Measurements from ENCODE around the gene LOXL3.
A peak's percentile ranks its signal among the peaks of the same experiment; 100 is the strongest.

The LOXL3 gene

DNA sequence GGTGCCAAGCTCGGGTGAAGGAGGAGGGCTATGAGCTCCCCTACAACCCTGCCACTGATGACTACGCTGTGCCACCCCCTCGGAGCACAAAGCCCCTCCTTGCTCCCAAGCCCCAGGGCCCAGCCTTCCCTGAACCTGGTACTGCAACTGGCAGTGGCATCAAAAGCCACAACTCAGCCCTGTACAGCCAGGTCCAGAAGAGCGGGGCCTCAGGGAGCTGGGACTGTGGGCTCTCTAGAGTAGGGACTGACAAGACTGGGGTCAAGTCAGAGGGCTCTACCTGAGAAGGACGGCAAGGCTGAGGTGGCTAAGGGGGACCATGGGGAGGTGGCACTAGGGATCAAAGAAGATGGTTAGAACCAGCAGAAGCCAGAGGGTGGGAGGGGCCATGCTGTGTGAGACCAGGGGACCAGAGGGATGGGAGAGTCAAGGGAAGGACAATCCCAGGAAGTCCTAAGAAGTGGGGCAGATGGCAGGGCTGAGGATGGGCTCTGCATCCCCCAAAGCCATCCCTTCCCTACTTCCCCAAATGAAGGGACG, 3.2 kb upstream of the LOXL3 start:
- no peaks in the 10 kb centered on the region for H3K9me3 ChIP-seq (ENCODE audit: insufficient read depth, low read depth, low read length)
- no peaks in the 10 kb centered on the region for H3K9me2 ChIP-seq (replicated peaks; ENCODE audit: low read depth, low read length)
- peak overlapping the region; percentile 13 for H3K4me2 ChIP-seq (ENCODE audit: low read depth, low read length, poor library complexity, severe bottlenecking)
- H3K9ac ChIP-seq (ENCODE audit: low read depth, low read length, poor library complexity, severe bottlenecking), result peak overlapping the region; percentile 97
- H3K4me1 ChIP-seq (ENCODE audit: insufficient read depth, low read length, poor library complexity, severe bottlenecking), result peaks cover 42% of the 10 kb centered on the region
- TF ChIP-seq, protein P1, sequence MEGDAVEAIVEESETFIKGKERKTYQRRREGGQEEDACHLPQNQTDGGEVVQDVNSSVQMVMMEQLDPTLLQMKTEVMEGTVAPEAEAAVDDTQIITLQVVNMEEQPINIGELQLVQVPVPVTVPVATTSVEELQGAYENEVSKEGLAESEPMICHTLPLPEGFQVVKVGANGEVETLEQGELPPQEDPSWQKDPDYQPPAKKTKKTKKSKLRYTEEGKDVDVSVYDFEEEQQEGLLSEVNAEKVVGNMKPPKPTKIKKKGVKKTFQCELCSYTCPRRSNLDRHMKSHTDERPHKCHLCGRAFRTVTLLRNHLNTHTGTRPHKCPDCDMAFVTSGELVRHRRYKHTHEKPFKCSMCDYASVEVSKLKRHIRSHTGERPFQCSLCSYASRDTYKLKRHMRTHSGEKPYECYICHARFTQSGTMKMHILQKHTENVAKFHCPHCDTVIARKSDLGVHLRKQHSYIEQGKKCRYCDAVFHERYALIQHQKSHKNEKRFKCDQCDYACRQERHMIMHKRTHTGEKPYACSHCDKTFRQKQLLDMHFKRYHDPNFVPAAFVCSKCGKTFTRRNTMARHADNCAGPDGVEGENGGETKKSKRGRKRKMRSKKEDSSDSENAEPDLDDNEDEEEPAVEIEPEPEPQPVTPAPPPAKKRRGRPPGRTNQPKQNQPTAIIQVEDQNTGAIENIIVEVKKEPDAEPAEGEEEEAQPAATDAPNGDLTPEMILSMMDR (conservative IDR thresholded peaks at IDR 0.05; ENCODE audit: low read length), result no peak
- no peak for TF ChIP-seq EZH2phosphoT487 (IDR thresholded peaks at IDR 0.05; ENCODE audit: borderline replicate concordance)
- no peaks in the 10 kb centered on the region for H3K27me3 ChIP-seq (ENCODE audit: insufficient read depth, low read length, poor library complexity, severe bottlenecking)
- peaks cover 26% of the 10 kb centered on the region for H3K79me2 ChIP-seq (ENCODE audit: insufficient read depth, low read length)
- peaks cover 9% of the 10 kb centered on the region for H4K20me1 ChIP-seq (ENCODE audit: insufficient read depth, low read length, poor library complexity, severe bottlenecking)
- no peaks in the 10 kb centered on the region for H3K36me3 ChIP-seq (ENCODE audit: insufficient read depth, low read length)
- H3K4me3 ChIP-seq (ENCODE audit: low read length, poor library complexity, severe bottlenecking), result no peak overlapping the region
- H2AFZ ChIP-seq (ENCODE audit: low read length), result no peak overlapping the region
- no peaks in the 10 kb centered on the region for H3F3A ChIP-seq (ENCODE audit: low read depth)

DNA sequence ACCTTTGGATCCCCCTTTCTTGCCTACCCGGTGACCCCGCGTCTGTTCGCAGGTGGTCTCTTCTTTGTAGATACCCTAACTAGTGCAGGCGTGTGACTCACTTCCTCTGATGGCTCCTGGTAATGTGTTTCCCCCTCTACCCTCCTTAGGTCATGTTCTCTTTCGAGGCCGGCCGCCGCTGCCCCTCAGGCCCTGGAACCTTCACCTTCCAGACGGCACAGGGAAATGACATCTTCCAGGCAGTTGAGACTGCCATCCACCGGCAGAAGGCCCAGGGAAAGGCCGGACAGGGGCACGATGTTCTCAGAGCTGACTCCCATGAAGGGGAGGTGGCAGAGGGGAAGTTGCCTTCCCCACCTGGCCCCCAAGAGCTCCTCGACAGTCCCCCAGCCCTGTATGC, 2.4 kb upstream of the LOXL3 start:
- Histone ChIP-seq H4K20me1 (ENCODE audit: insufficient read depth, low read length, poor library complexity, severe bottlenecking) (peaks cover 9% of the 10 kb centered on the region), H3K9ac (ENCODE audit: low read depth, low read length, poor library complexity, severe bottlenecking) (peak overlapping the region; percentile 97), H3K9me3 (ENCODE audit: insufficient read depth, low read depth, low read length) (no peaks in the 10 kb centered on the region), H2AFZ (ENCODE audit: low read length) (no peak overlapping the region), H3K79me2 (ENCODE audit: insufficient read depth, low read length) (peaks cover 26% of the 10 kb centered on the region), H3F3A (ENCODE audit: low read depth) (no peaks in the 10 kb centered on the region), H3K9me2 (replicated peaks; ENCODE audit: low read depth, low read length) (no peaks in the 10 kb centered on the region), H3K4me2 (ENCODE audit: low read depth, low read length, poor library complexity, severe bottlenecking) (peak overlapping the region; percentile 95), H3K27me3 (ENCODE audit: insufficient read depth, low read length, poor library complexity, severe bottlenecking) (no peaks in the 10 kb centered on the region), H3K36me3 (ENCODE audit: insufficient read depth, low read length) (no peaks in the 10 kb centered on the region), H3K4me3 (ENCODE audit: low read length, poor library complexity, severe bottlenecking) (peak overlapping the region; percentile 100), H3K4me1 (ENCODE audit: insufficient read depth, low read length, poor library complexity, severe bottlenecking) (peaks cover 42% of the 10 kb centered on the region)
- no peak for TF ChIP-seq EZH2phosphoT487 (IDR thresholded peaks at IDR 0.05; ENCODE audit: borderline replicate concordance)
- TF ChIP-seq, protein P1 (conservative IDR thresholded peaks at IDR 0.05; ENCODE audit: low read length), result no peak

DNA sequence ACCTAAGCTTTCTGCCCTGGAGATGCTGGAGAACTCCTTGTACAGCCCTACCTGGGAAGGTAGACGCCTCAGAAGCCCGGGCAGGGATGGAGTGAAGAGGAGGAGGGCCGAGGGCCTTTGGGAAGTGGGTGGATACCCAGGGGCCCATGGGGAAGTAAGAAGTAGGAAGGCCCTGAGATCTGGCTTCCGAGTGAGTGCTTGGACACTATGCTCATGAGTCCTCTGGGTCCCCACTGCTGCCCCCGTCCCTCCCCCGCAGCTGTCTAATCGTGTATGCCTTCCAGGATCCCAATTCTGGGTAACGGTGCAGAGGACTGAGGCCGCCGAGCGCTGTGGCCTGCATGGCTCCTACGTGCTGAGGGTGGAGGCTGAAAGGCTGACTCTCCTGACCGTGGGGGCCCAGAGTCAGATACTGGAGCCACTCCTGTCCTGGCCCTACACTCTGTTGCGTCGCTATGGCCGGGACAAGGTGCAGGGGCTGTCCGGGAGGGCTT, 1.9 kb upstream of the LOXL3 start:
- Histone ChIP-seq H3K9ac (ENCODE audit: low read depth, low read length, poor library complexity, severe bottlenecking) (peak overlapping the region; percentile 97), H4K20me1 (ENCODE audit: insufficient read depth, low read length, poor library complexity, severe bottlenecking) (peaks cover 9% of the 10 kb centered on the region), H2AFZ (ENCODE audit: low read length) (no peak overlapping the region), H3K9me3 (ENCODE audit: insufficient read depth, low read depth, low read length) (no peaks in the 10 kb centered on the region), H3K4me3 (ENCODE audit: low read length, poor library complexity, severe bottlenecking) (peak overlapping the region; percentile 100), H3K9me2 (replicated peaks; ENCODE audit: low read depth, low read length) (no peaks in the 10 kb centered on the region), H3K27me3 (ENCODE audit: insufficient read depth, low read length, poor library complexity, severe bottlenecking) (no peaks in the 10 kb centered on the region), H3K4me1 (ENCODE audit: insufficient read depth, low read length, poor library complexity, severe bottlenecking) (peaks cover 42% of the 10 kb centered on the region), H3K79me2 (ENCODE audit: insufficient read depth, low read length) (peaks cover 26% of the 10 kb centered on the region), H3K4me2 (ENCODE audit: low read depth, low read length, poor library complexity, severe bottlenecking) (peak overlapping the region; percentile 95), H3F3A (ENCODE audit: low read depth) (no peaks in the 10 kb centered on the region), H3K36me3 (ENCODE audit: insufficient read depth, low read length) (no peaks in the 10 kb centered on the region)
- no peak for TF ChIP-seq EZH2phosphoT487 (IDR thresholded peaks at IDR 0.05; ENCODE audit: borderline replicate concordance)
- TF ChIP-seq, protein P1 (conservative IDR thresholded peaks at IDR 0.05; ENCODE audit: low read length), result no peak

Measured in Loucy (cell line).